C4-2B (cell line): Measurements from ENCODE around the gene FXYD1.

Experiments used
- ZFX ChIP-seq: fragments of 450-650 bp; IDR thresholded peaks from 2 replicates; pipeline ENCODE4 v1.6.1; 2017
- TF ChIP-seq, protein P1 (sequence below): fragments of 450-650 bp; conservative IDR thresholded peaks from 2 replicates; pipeline ENCODE4 v1.5.1; 2017; ENCODE audit warnings: mild to moderate bottlenecking

DNA sequence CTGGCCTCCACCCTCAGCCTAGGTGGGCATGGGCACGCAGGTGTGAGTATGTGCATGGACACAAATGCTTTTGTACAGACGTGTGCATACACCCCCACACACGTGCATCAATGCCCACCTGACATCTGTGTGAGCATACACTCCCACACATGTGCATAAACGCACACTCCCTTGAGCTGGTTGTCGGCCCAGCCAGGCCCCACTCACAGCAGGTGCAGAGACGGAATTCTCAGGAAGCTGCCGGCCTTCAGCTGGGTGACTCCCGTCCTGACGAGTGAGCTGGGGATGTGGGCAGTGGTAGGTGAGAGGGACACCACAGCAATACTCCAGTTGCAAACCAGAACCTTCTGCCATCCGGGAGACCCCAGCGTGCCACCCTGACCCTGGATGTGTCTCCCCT, 4.8 kb upstream of the FXYD1 start:
- TF ChIP-seq, protein P1, sequence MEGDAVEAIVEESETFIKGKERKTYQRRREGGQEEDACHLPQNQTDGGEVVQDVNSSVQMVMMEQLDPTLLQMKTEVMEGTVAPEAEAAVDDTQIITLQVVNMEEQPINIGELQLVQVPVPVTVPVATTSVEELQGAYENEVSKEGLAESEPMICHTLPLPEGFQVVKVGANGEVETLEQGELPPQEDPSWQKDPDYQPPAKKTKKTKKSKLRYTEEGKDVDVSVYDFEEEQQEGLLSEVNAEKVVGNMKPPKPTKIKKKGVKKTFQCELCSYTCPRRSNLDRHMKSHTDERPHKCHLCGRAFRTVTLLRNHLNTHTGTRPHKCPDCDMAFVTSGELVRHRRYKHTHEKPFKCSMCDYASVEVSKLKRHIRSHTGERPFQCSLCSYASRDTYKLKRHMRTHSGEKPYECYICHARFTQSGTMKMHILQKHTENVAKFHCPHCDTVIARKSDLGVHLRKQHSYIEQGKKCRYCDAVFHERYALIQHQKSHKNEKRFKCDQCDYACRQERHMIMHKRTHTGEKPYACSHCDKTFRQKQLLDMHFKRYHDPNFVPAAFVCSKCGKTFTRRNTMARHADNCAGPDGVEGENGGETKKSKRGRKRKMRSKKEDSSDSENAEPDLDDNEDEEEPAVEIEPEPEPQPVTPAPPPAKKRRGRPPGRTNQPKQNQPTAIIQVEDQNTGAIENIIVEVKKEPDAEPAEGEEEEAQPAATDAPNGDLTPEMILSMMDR = no peak
- TF ChIP-seq ZFX = no peak
